ENCODE measurements around the gene EIF1AX. TPM values are rescaled to one million over a fixed set of nuclear protein-coding genes. Genes with fewer than 3 reads are reported as not detected.

Gene EIF1AX
- total and polyA plus RNA-seq, 9 donors, result 52.8 to 151 (median 111) TPM

DNA sequence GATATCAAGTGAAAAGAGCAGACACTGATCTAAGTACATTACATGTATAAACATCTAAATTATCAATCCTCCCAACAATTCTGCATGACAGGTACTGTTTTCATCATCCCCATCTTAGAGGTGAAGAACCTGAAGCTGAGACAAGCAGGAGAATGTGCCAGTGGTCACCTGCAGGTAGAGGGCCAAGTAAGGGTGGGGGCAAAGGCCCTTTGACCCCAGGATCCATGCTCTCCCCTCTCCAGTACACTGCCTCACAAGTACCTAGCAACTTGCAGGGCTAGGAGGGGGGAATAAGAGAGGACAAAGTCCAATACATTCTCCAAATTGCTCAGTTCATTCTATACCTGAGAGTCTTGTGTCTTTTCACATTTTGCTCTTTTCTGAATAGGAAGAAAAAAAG is 16.7 kb downstream of the EIF1AX start:
- Histone ChIP-seq H3K36me3 (no peaks in the 10 kb centered on the region), H3K9me3 (no peaks in the 10 kb centered on the region), H3K4me3 (no peak overlapping the region), H3K27me3 (no peaks in the 10 kb centered on the region), H3K27ac (no peak overlapping the region), H3K4me1 (ENCODE audit: insufficient read depth) (no peaks in the 10 kb centered on the region)
- DNase-seq, result no peak
- TF ChIP-seq EP300 (IDR thresholded peaks at IDR 0.05) (no peak), POLR2A (IDR thresholded peaks at IDR 0.05) (no peak)
- TF ChIP-seq, protein P1, sequence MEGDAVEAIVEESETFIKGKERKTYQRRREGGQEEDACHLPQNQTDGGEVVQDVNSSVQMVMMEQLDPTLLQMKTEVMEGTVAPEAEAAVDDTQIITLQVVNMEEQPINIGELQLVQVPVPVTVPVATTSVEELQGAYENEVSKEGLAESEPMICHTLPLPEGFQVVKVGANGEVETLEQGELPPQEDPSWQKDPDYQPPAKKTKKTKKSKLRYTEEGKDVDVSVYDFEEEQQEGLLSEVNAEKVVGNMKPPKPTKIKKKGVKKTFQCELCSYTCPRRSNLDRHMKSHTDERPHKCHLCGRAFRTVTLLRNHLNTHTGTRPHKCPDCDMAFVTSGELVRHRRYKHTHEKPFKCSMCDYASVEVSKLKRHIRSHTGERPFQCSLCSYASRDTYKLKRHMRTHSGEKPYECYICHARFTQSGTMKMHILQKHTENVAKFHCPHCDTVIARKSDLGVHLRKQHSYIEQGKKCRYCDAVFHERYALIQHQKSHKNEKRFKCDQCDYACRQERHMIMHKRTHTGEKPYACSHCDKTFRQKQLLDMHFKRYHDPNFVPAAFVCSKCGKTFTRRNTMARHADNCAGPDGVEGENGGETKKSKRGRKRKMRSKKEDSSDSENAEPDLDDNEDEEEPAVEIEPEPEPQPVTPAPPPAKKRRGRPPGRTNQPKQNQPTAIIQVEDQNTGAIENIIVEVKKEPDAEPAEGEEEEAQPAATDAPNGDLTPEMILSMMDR (IDR thresholded peaks at IDR 0.05), result no peak
- intact Hi-C loops (cut with DNase I), result no loop called here

DNA sequence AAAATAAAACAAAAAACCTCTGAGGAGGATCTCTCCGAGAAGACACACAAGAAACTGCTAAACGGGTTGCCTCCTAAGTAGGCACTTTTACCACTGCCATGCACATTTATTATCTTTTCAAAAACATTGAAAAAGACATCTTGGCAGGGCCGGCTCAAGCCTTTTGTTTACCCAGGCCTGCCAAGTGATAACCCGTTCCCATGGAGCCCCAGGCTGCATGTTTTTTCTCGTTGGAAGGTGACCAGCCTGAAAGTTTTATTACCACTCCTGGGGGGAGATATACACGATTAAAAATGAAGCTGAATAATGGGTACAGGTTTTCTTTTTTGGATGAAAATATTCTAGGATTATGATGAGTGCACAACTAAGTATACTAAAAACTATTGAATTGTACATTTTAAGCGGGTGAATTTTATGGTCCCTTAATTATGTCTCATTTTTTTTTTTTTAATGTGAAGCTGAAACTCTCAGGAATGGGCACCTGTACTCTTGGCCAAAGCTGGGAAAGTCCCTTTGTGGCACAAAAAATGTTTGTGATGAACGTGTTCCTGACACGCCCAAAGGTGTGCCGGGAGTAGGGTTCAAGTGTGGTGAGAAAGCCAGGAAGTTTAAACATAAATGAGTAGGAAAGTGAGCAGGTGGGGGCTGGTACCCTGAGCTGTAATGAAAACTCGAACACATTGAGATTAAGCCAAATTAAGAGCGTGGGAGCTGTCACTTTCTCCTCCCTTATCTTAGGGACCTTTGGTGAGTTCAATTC is 23.4 kb downstream of the EIF1AX start:
- Histone ChIP-seq H3K4me1 (ENCODE audit: insufficient read depth) (peaks cover 6% of the 10 kb centered on the region), H3K4me3 (no peak overlapping the region), H3K9me3 (no peaks in the 10 kb centered on the region), H3K27me3 (no peaks in the 10 kb centered on the region), H3K27ac (no peak overlapping the region), H3K36me3 (no peaks in the 10 kb centered on the region)
- WGBS, 3 donors, result 29 to 44% (median 35%) methylated on average over 12 of the region's 12 CpGs
- intact Hi-C loops (cut with DNase I), result no loop called here
- no peak for DNase-seq
- TF ChIP-seq, protein P1 (IDR thresholded peaks at IDR 0.05), result no peak
- TF ChIP-seq POLR2A (IDR thresholded peaks at IDR 0.05) (no peak), EP300 (IDR thresholded peaks at IDR 0.05) (no peak)

DNA sequence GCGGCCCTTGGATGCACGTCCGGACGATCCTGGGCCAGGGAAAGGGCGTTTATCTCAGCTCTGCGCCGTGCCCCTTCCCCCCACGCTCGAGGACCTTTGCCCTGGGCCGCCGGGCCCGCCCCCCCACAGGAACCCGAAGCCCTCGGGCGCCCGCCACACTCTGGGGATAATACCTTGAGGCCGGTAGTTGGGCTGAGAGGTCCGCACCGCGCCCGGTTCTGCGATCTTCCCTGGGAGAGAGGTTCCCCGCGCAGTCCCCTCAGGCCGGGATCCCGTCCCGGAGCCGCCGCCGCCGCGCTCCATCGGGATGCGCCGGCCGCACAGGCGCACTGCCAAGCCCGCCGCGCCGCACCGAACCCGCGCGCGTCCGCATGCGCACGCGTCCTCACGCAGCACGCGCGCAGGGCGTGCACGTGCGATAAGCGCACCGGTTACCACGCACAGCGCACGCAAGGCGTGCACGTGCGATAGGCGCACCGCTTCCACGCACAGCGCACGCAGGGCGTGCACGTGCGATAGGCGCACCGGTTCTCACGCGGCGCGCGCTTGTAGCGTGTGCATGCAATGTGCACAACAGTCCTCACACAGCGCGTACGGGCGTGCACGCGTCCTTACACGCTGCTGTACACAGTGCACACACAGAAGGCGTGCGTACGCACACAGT is 24.9 kb downstream of the EIF1AX start, which contains the start of gene MAP7D2:
Gene MAP7D2, minus strand, starts transcription at position 331 of the 664 bp plus-strand sequence. Its CDS starts 28 bp downstream, at position 303.
- Histone ChIP-seq H3K4me1 (ENCODE audit: insufficient read depth) (peaks cover 6% of the 10 kb centered on the region), H3K9me3 (no peaks in the 10 kb centered on the region), H3K36me3 (no peaks in the 10 kb centered on the region), H3K4me3 (peak within 1 kb of the TSS; percentile 19), H3K27ac (no peak within 1 kb of the TSS), H3K27me3 (no peaks in the 10 kb centered on the region)
- no peak for DNase-seq
- intact Hi-C loops (cut with DNase I), result no loop called here
- TF ChIP-seq POLR2A (IDR thresholded peaks at IDR 0.05) (no peak), EP300 (IDR thresholded peaks at IDR 0.05) (no peak)
- TF ChIP-seq, protein P1 (IDR thresholded peaks at IDR 0.05), result no peak
- WGBS, 3 donors, result 32 to 43% (median 39%) methylated on average over 71 to 91 of the region's 91 CpGs

DNA sequence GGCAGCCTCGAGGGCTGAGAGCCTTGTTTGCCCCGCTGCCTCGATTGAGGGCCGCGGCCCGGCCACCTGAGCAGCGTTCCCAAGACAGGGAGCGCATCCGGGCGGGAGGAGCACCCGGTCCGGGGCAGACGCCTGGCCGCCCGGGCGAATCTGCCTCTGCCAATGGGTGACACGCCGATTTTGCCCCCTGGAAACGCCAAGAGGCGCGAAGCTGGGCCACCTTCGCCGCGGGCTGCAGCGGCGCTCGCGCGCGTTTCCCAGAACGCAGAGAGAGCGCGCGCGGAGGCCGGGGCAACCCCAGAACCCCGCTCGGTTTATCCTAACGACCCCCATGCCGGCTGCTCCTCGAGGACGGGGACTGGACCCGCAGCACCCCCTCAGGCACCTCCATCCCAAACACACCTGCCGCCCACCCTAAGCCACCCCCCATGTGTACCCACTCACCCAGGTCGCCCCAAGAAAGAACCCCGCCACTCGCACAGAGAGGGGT is 25.5 kb downstream of the EIF1AX start:
- WGBS, 3 donors, result 23 to 46% (median 38%) methylated on average over 41 to 47 of the region's 47 CpGs

More for the DNA sequence above, 25.5 kb downstream of the EIF1AX start:
- Histone ChIP-seq H3K27ac (no peak overlapping the region), H3K4me1 (ENCODE audit: insufficient read depth) (peaks cover 6% of the 10 kb centered on the region), H3K4me3 (peak overlapping the region; percentile 19), H3K27me3 (no peaks in the 10 kb centered on the region), H3K36me3 (no peaks in the 10 kb centered on the region), H3K9me3 (no peaks in the 10 kb centered on the region)
- TF ChIP-seq, protein P1 (IDR thresholded peaks at IDR 0.05), result no peak
- TF ChIP-seq EP300 (IDR thresholded peaks at IDR 0.05) (no peak), POLR2A (IDR thresholded peaks at IDR 0.05) (no peak)
- intact Hi-C loops (cut with DNase I), result no loop called here
- DNase-seq, result no peak
